OCI-LY7 (cell line): ENCODE results near the gene GALNT15. TPM values are rescaled to one million over a fixed set of nuclear protein-coding genes. Genes with fewer than 3 reads are reported as not detected.

Experiments
- BruUV-seq: library from RNA; stranded (reverse); fragments of 400-500 nt; replicated peaks from 2 replicates; lab custom pipeline; 2021; lab: Mats Ljungman, UMichigan
- CTCF ChIA-PET: fragments of 300-600 bp; sonication (Branson Sonifier 250); formaldehyde crosslinking; loops from one replicate; lab custom pipeline; 2022; ENCODE audit warnings: antibody characterized with exemption; ENCODE audit not compliant: unreplicated experiment; lab: Charles Lee
- POLR2A ChIA-PET: fragments of 300-600 bp; sonication (Branson Sonifier 250); formaldehyde crosslinking; loops from one replicate; lab custom pipeline; 2022; ENCODE audit warnings: antibody characterized with exemption; lab: Charles Lee
- DNase-seq: peaks from one replicate; pipeline ENCODE4 v3.0.0-alpha.2; 2015; ENCODE audit warnings: low spot score
- H2AFZ ChIP-seq: fragments of 200-600 bp; sonication (generic), shearing (Covaris generic); 2 replicates; pipeline ENCODE4 v1.6.1; 2014; ENCODE audit warnings: mild to moderate bottlenecking, antibody characterized with exemption, low read length, moderate library complexity
- H3K27ac ChIP-seq: fragments of 200-600 bp; sonication (generic); 2 replicates; pipeline ENCODE4 v1.5.1; 2014; ENCODE audit warnings: mixed run types, low read depth, mild to moderate bottlenecking, moderate library complexity, low read length, inconsistent platforms; ENCODE audit not compliant: poor library complexity, severe bottlenecking
- H3K36me3 ChIP-seq: fragments of 200-600 bp; sonication (generic); 2 replicates; pipeline ENCODE4 v1.6.1; 2014; ENCODE audit warnings: mild to moderate bottlenecking, antibody characterized with exemption, low read length, moderate library complexity, mixed read lengths; ENCODE audit not compliant: insufficient read depth
- H3K4me1 ChIP-seq: fragments of 200-600 bp; sonication (generic); 2 replicates; pipeline ENCODE4 v1.5.1; 2014; ENCODE audit warnings: mild to moderate bottlenecking, low read length; ENCODE audit not compliant: insufficient read depth, poor library complexity, severe bottlenecking
- H3K4me2 ChIP-seq: fragments of 200-600 bp; sonication (generic); 2 replicates; pipeline ENCODE4 v1.6.1; 2014; ENCODE audit warnings: mild to moderate bottlenecking, low read length
- H3K4me3 ChIP-seq: fragments of 200-600 bp; sonication (generic); 2 replicates; pipeline ENCODE4 v1.5.1; 2014; ENCODE audit warnings: mild to moderate bottlenecking, low read depth, low read length; ENCODE audit not compliant: poor library complexity, severe bottlenecking
- H3K79me2 ChIP-seq: fragments of 200-600 bp; sonication (generic); 2 replicates; pipeline ENCODE4 v1.6.1; 2016; ENCODE audit warnings: low read depth, mild to moderate bottlenecking, low read length, moderate library complexity, mixed read lengths; ENCODE audit not compliant: insufficient read depth
- H3K9me2 ChIP-seq: fragments of 200-600 bp; sonication (generic); 2 replicates; pipeline ENCODE4 v1.6.1; 2016; ENCODE audit warnings: mild to moderate bottlenecking, low read length, mixed read lengths; ENCODE audit not compliant: insufficient read depth
- H3K9me3 ChIP-seq: fragments of 200-600 bp; sonication (generic); 2 replicates; pipeline ENCODE4 v1.6.1; 2014; ENCODE audit warnings: mild to moderate bottlenecking, mixed run types, low read length, mixed read lengths
- H4K20me1 ChIP-seq: fragments of 200-600 bp; sonication (generic); 2 replicates; pipeline ENCODE4 v1.6.1; 2014; ENCODE audit warnings: mild to moderate bottlenecking, antibody characterized with exemption, low read length, moderate library complexity, mixed read lengths; ENCODE audit not compliant: insufficient read depth
- CTCF ChIP-seq: fragments of 200-600 bp; sonication (generic); conservative IDR thresholded peaks from 2 replicates; pipeline ENCODE4 v1.5.1; 2014; ENCODE audit warnings: mild to moderate bottlenecking, antibody characterized with exemption, low read length, moderate library complexity, mixed read lengths
- EZH2phosphoT487 ChIP-seq: fragments of 200-600 bp; sonication (generic); IDR thresholded peaks from 2 replicates; pipeline ENCODE4 v1.6.1; 2018; ENCODE audit warnings: low read depth, borderline replicate concordance, mild to moderate bottlenecking, mixed run types, antibody characterized with exemption, low read length, moderate library complexity, mixed read lengths
- intact Hi-C: fragments of 100-400 bp; cut with micrococcal nuclease; formaldehyde crosslinking; loops from one replicate; pipeline ENCODE4 v1.10.0; 2022; ENCODE audit not compliant: unreplicated experiment
- total RNA-seq, 2 experiments: library from RNA; depleted of rRNA in 1 of 2; stranded (reverse); fragments of >200 nt in 1 of 2; shearing (Covaris generic) in 1 of 2; gene quantifications; 2 replicates each; pipeline ENCODE4 v1.2.3, GENCODE V29; 2014 to 2022

The GALNT15 gene
- total RNA-seq, 2 experiments from 2014 or later = 0.03 TPM; not detected in 1

- no peaks in the 10 kb centered on the region for H3K36me3 ChIP-seq
- no peaks in the 10 kb centered on the region for H3K9me2 ChIP-seq
- peaks cover 6% of the 10 kb centered on the region for H3K4me1 ChIP-seq
- H3K4me2 ChIP-seq = no peak overlapping the region
- H3K4me3 ChIP-seq = no peak overlapping the region
- intact Hi-C loops = no loop called here
- H3K79me2 ChIP-seq = no peaks in the 10 kb centered on the region
- TF ChIP-seq EZH2phosphoT487 (no peak), CTCF (no peak)
- no peaks in the 10 kb centered on the region for H3K9me3 ChIP-seq
- no peaks in the 10 kb centered on the region for H4K20me1 ChIP-seq
- ChIA-PET POLR2A (interaction anchor here (0.7 to 1.2 kb wide), 2 partner anchors 14 to 919 kb away, joined by 3 to 5 read pairs; partner anchors contain the start of gene OXNAD1), CTCF (interaction anchor here (1.5 to 1.7 kb wide), 2 partner anchors 8 to 13 kb away, joined by 3 read pairs; partner anchors contain the start of gene DPH3)
- DNase-seq = no peak
- no peak overlapping the region for H3K27ac ChIP-seq
- BruUV-seq = no TSS peak
- no peak overlapping the region for H2AFZ ChIP-seq
Measured at GRCh38 chr3:16251316-16252085, 77.0 kb downstream of the GALNT15 start.

GRCh38 chr3:16252243-16252978 is 77.9 kb downstream of the GALNT15 start:
- no peaks in the 10 kb centered on the region for H3K9me2 ChIP-seq
- DNase-seq = no peak
- H3K4me2 ChIP-seq = no peak overlapping the region
- TF ChIP-seq CTCF = no peak
- TF ChIP-seq EZH2phosphoT487 = no peak
- no peaks in the 10 kb centered on the region for H3K79me2 ChIP-seq
- ChIA-PET CTCF (interaction anchor here (1.7 kb wide), 1 partner anchor 12 kb away, joined by 3 read pairs; the partner anchor contains the start of gene DPH3), POLR2A (interaction anchor here (0.6 to 1.2 kb wide), 3 partner anchors 10 to 918 kb away, joined by 3 to 5 read pairs (median 3); partner anchors contain the start of gene OXNAD1)
- H3K4me3 ChIP-seq = no peak overlapping the region
- H3K4me1 ChIP-seq = peaks cover 5% of the 10 kb centered on the region
- intact Hi-C loops = no loop called here
- no peaks in the 10 kb centered on the region for H3K36me3 ChIP-seq
- H3K27ac ChIP-seq = no peak overlapping the region
- BruUV-seq = no TSS peak
- H2AFZ ChIP-seq = no peak overlapping the region
- no peaks in the 10 kb centered on the region for H3K9me3 ChIP-seq
- H4K20me1 ChIP-seq = no peaks in the 10 kb centered on the region
